SK-N-MC (cell line): ENCODE results near the gene CMIP.

ENCODE experiments used
- DNase-seq: peaks from one replicate; pipeline ENCODE4 v3.0.0-alpha.2; 2011; ENCODE audit warnings: low read depth, low spot score
- H3K27ac ChIP-seq: fragments of 200-600 bp; sonication (generic); 2 replicates; pipeline ENCODE4 v1.5.1; 2016; ENCODE audit warnings: mixed run types
- H3K36me3 ChIP-seq: fragments of 200-600 bp; sonication (generic); 2 replicates; pipeline ENCODE4 v1.6.1; 2017; ENCODE audit warnings: antibody characterized with exemption, low read length, mixed read lengths; ENCODE audit not compliant: insufficient read depth
- H3K4me3 ChIP-seq: fragments of 200-600 bp; sonication (generic); 2 replicates; pipeline ENCODE4 v1.5.1; 2016
- H3K9ac ChIP-seq: fragments of 200-600 bp; sonication (generic); 2 replicates; pipeline ENCODE4 v1.8.0; 2017; ENCODE audit warnings: mixed run types, mixed read lengths; ENCODE audit not compliant: insufficient read length
- H3K9me3 ChIP-seq: fragments of 200-600 bp; sonication (generic); 2 replicates; pipeline ENCODE4 v1.6.1; 2017; ENCODE audit warnings: low read depth, mild to moderate bottlenecking, antibody characterized with exemption, low read length, moderate library complexity, mixed read lengths
- EZH2 ChIP-seq: fragments of 200-600 bp; sonication (generic); IDR thresholded peaks from one replicate; pipeline ENCODE4 v1.6.1; 2017; ENCODE audit warnings: antibody characterized with exemption
- FOXP2 ChIP-seq: optimal IDR thresholded peaks from 2 replicates; pipeline ENCODE3; 2011; ENCODE audit warnings: mild to moderate bottlenecking, moderate library complexity; ENCODE audit not compliant: insufficient read depth; ENCODE audit errors: extremely low read length, control extremely low read depth
- POLR2AphosphoS5 ChIP-seq: IDR thresholded peaks from 2 replicates; pipeline ENCODE4 v1.6.1; 2012; ENCODE audit warnings: mild to moderate bottlenecking, low read depth, low read length, borderline replicate concordance

The CMIP gene

DNA sequence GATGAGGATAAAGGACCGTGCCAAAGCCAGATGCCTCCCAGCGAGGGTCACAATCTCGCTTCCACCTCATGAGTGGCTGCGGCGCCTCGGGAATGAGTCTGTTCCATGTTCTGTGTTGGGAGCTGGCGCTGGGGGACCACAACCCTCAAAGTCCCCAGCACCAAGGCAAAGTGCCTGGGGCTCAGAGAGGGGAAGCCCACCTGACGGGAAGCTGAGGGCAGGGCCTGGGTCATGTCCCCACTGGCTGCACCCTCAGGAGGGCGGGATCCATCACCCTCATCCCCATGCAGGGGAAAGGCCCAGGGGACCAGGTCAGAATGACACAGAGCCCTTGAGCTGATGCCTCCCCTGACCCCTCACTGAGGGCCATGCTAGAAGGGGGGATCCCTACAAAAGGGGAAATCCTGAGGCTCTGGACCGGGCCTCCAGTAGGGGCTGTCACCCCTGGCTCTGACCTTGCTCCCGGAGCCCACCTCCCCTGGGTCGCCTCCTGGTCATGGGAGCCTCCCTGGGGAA lies 183.2 kb downstream of the CMIP start:
- Histone ChIP-seq H3K4me3 (no peak overlapping the region), H3K36me3 (no peaks in the 10 kb centered on the region), H3K27ac (no peak overlapping the region), H3K9me3 (no peaks in the 10 kb centered on the region), H3K9ac (no peak overlapping the region)
- no peak for TF ChIP-seq EZH2
- no peak for TF ChIP-seq FOXP2
- TF ChIP-seq POLR2AphosphoS5 = no peak
- no peak for DNase-seq

DNA sequence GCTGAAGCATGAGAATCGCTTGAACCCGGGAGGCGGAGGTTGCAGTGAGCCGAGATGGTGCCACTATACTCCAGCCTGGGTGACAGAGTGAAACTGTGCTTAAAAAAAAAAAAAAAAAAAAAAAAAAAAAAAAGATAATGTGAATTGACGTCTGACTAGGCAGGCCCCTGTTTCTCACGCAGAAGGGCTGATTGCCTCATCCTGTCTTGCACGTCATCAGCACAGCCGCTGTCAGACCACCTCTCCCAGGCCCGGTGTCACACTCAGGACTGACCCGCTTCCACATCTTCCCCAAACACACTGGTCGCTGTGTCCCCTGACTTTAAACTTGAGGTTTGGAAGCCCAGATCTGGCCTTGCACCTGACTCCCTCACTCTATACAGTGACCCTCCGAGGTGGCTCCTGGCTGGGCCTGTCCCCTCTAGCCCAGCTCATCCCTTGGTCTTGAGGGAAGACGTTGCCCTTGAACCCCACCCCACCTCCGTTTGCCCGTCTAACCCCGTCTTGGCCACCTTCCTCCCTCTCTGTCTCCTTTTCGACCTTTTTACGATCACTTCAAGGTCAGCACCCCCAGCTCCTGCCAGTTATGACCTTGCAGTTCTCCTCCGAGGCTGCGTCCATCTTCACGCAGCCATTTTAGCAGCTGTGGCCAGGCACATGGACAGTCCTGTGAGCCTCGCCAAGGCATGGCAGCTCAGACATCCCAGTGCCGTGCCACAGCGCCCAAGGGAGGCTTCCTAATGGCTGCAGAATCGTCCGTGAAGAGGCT lies 184.6 kb downstream of the CMIP start:
- Histone ChIP-seq H3K9ac (no peak overlapping the region), H3K4me3 (no peak overlapping the region), H3K36me3 (no peaks in the 10 kb centered on the region), H3K27ac (no peak overlapping the region), H3K9me3 (no peaks in the 10 kb centered on the region)
- DNase-seq = no peak
- TF ChIP-seq FOXP2 = no peak
- TF ChIP-seq EZH2 = no peak
- no peak for TF ChIP-seq POLR2AphosphoS5

DNA sequence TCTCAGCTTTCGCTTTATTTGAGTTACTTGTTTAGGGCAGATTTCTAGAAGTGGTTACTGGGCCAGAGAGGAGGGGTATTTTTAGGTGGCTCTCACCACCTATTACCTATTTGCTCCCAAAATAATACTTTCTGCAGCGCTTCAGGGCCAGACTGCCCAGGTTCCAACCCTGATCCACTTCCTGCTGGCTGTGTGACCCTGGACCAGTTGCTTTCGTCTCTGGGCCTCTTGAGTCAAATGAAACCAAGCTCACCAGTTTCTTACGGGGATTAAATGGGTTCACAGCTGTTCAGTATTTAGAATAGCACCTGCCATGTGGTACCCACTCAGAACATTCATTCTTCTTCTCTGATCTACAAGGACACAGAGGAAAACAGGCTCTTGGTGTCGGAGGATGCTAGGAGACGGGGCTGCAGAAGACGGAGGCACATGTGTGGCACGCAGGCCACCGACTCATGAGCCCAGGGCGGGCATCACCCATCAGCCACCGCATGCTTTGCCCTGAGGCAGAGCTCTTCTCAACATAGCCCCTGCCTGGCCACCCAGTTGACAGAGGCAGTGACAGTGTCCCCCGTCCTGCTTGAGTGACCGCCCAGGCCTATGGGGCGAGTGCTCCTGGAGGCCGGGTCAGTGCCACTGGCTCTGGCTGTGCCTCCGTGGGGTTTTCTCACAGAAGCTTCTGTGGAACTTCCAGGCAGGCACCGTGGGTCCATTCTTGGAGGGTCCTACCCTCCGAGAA lies 185.5 kb downstream of the CMIP start:
- no peak overlapping the region for H3K27ac ChIP-seq
- H3K36me3 ChIP-seq = no peaks in the 10 kb centered on the region
- TF ChIP-seq POLR2AphosphoS5 = no peak
- TF ChIP-seq EZH2 = no peak
- no peak for TF ChIP-seq FOXP2
- no peak overlapping the region for H3K4me3 ChIP-seq
- no peak for DNase-seq
- no peak overlapping the region for H3K9ac ChIP-seq
- no peaks in the 10 kb centered on the region for H3K9me3 ChIP-seq

DNA sequence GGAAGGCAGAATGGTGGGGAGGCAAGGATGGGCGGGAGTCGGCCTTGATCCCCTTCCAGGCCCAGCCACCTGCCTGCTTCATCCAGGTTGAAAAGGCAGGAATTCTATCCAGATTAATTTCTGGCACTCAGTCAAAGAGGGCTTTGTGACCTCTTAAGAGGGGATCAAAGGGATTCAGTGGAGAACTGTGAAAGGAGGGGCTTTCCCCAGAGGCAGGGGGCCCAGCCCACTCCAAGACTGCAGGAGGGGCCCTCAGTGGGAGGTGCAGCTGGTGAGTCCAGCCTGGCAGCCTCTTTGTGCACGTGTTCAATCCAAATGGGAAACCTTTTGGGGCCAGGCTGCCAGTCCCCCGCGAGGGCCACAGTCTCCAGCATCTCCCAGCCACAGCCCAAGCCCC lies 186.0 kb downstream of the CMIP start:
- H3K4me3 ChIP-seq = no peak overlapping the region
- H3K27ac ChIP-seq = no peak overlapping the region
- no peak for DNase-seq
- TF ChIP-seq FOXP2 (no peak), EZH2 (no peak), POLR2AphosphoS5 (no peak)
- no peaks in the 10 kb centered on the region for H3K9me3 ChIP-seq
- H3K36me3 ChIP-seq = no peaks in the 10 kb centered on the region
- H3K9ac ChIP-seq = no peak overlapping the region

DNA sequence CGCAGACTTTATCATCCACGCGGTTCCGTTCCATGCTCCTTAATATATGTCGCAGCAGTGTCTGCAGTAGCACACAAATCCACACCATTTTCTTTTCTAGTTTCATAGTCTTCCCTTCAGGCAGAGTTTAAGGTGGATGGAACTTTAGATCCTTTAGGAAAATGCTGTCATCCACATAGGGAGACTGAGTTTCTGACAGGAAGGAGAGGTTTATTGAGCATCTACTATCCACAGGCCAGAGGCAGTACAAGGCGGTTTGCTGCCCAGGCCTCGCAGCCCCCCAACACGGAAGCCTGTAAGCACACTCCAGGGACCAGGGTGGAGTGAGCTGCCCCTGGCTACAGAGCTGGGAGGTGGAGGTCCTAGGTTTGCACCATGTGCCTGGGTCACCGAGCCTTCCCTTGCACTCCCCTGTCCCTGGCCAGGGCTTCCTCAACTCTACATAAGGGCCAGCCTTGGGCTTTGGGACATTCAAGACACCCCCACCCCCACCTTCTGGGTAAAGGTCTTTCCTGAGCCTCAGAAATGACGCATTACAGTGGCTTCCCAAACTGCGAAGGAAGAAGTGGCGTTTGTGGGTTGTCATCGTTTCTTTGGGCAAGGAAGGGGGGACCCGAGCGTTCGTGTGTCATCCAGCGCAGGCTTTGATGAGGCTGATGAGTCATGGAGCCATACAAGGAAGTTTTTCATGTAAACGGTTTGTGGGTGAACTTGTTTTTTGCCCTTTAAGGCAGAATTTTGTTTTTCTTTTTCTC lies 188.0 kb downstream of the CMIP start:
- Histone ChIP-seq H3K9ac (no peak overlapping the region), H3K4me3 (no peak overlapping the region), H3K9me3 (no peaks in the 10 kb centered on the region), H3K27ac (no peak overlapping the region), H3K36me3 (no peaks in the 10 kb centered on the region)
- TF ChIP-seq EZH2 (no peak), POLR2AphosphoS5 (no peak), FOXP2 (no peak)
- DNase-seq = no peak

DNA sequence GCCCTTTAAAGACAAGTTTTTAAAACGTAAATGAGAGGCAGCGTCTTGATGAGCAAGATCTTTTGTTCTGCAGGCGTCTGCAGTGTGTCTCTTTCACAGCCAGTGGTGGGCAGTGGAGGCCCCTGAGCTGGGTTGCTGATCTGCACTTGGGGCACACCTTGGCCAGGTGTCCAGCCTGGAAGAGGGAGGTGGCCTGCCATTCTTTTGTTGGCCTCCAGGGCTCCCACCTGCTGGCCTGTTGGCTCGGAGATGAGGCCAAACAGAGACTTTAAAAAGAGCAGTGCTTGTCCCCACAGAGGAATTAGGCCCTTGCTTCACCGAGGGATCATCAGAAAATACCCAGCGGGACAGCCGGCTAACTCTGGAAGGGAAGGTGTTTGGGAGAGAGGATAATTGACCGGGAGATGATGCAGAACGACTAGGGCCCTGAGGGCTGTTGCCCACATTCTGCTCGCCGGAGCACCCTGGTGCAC lies 188.6 kb downstream of the CMIP start:
- H3K4me3 ChIP-seq = no peak overlapping the region
- H3K27ac ChIP-seq = no peak overlapping the region

DNA sequence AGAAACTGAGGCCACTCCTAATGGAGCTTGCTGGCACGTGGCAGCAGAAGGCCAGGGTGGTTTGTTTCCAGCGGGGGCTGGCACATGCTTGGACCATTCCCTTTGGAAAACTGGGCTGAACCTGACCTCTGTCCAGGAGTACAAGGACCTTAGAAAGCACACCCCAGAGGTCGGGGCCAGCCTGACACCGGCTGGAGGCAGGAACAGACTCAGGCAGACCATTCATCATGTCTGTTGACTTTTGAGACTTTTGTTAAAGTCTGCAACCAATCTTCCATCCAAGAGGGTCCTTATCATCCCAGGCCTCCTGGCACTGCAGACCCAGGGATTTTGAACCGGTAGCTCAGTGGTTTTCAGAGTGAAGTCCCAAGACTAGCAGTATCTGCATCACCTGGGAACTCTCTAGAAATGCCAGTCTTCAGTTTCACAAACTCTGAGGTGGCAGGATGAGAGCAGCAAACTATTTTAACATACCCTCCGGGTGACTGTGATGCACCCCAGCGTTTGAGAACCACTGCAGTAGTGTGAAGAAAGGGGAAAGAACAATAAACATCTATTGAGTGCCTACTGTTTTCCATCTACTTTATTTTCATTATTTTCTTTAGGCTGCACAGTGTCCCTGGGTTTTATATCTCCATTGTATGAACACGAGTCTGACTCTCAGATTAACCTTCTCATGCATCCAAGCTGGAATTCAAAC lies 189.2 kb downstream of the CMIP start:
- Histone ChIP-seq H3K36me3 (no peaks in the 10 kb centered on the region), H3K9ac (no peak overlapping the region), H3K9me3 (no peaks in the 10 kb centered on the region), H3K27ac (no peak overlapping the region), H3K4me3 (no peak overlapping the region)
- no peak for TF ChIP-seq POLR2AphosphoS5
- TF ChIP-seq EZH2 = no peak
- no peak for TF ChIP-seq FOXP2
- no peak for DNase-seq

More for the DNA sequence above, 188.6 kb downstream of the CMIP start:
- Histone ChIP-seq H3K36me3 (no peaks in the 10 kb centered on the region), H3K9ac (no peak overlapping the region), H3K9me3 (no peaks in the 10 kb centered on the region)
- no peak for DNase-seq
- no peak for TF ChIP-seq FOXP2
- no peak for TF ChIP-seq POLR2AphosphoS5
- TF ChIP-seq EZH2 = no peak
